HEK293 (cell line): ENCODE results near the gene SMC3.

ENCODE experiments used
- CTCF ChIA-PET: fragments of 350-600 bp; formaldehyde crosslinking; extraction: SDS; loops from one replicate; lab custom pipeline; 2021; ENCODE audit warnings: antibody characterized with exemption; lab: Yijun Ruan, JAX
- POLR2A ChIA-PET: fragments of 300-600 bp; formaldehyde crosslinking; extraction: SDS; loops from one replicate; lab custom pipeline; 2020; ENCODE audit warnings: antibody characterized with exemption, inconsistent platforms; lab: Yijun Ruan, JAX
- H3K27ac ChIP-seq: fragments of 200-500 bp; sonication (Bioruptor generic); 2 replicates; pipeline ENCODE4 v1.5.1; 2014; ENCODE audit warnings: low read depth, low read length, control low read depth, inconsistent platforms; ENCODE audit errors: extremely low read depth
- H3K36me3 ChIP-seq, 2 experiments: fragments of 200-500 bp in 1 of 2; sonication (Bioruptor generic) in 1 of 2; 1 replicate in 1 of 2; 2 replicates in 1 of 2; pipeline ENCODE4 v1.5.1; 2014 to 2017; ENCODE audit warnings: inconsistent platforms in 2 of 2, low read length in 2 of 2; ENCODE audit not compliant: control insufficient read depth in 2 of 2, insufficient read depth in 1 of 2
- H3K4me1 ChIP-seq: fragments of 200-500 bp; sonication (Bioruptor generic); 2 replicates; pipeline ENCODE4 v1.5.1; 2014; ENCODE audit warnings: mild to moderate bottlenecking, low read length, inconsistent platforms; ENCODE audit not compliant: control insufficient read depth, insufficient read depth
- H3K4me3 ChIP-seq: 2 replicates; pipeline ENCODE4 v1.5.1; 2011; ENCODE audit warnings: low read depth, mild to moderate bottlenecking, control low read depth, low read length, moderate library complexity
- H3K9me3 ChIP-seq: fragments of 200-500 bp; sonication (Bioruptor generic); 2 replicates; pipeline ENCODE4 v1.5.1; 2014; ENCODE audit warnings: low read depth, low read length, inconsistent platforms; ENCODE audit not compliant: control insufficient read depth, insufficient read depth
- EGR2 ChIP-seq: fragments of 450-650 bp; formaldehyde crosslinking; IDR thresholded peaks from 2 replicates; pipeline ENCODE4 v1.5.1; 2016; ENCODE audit warnings: low read depth, missing biosample characterization, missing genetic modification characterization
- ZBTB17 ChIP-seq: fragments of 450-650 bp; formaldehyde crosslinking; IDR thresholded peaks from 2 replicates; pipeline ENCODE4 v1.5.1; 2016; ENCODE audit warnings: missing biosample characterization, missing genetic modification characterization
- ZBTB48 ChIP-seq: fragments of 450-650 bp; formaldehyde crosslinking; IDR thresholded peaks from 2 replicates; pipeline ENCODE4 v1.5.1; 2016; ENCODE audit warnings: missing biosample characterization, missing genetic modification characterization
- ZBTB8A ChIP-seq: fragments of 450-650 bp; formaldehyde crosslinking; IDR thresholded peaks from 2 replicates; pipeline ENCODE4 v1.5.1; 2016; ENCODE audit warnings: missing biosample characterization, missing genetic modification characterization
- ZFHX2 ChIP-seq: fragments of 450-650 bp; formaldehyde crosslinking; conservative IDR thresholded peaks from 2 replicates; pipeline ENCODE4 v1.5.1; 2016; ENCODE audit warnings: missing biosample characterization, missing genetic modification characterization
- ZFP3 ChIP-seq: fragments of 450-650 bp; formaldehyde crosslinking; IDR thresholded peaks from 2 replicates; pipeline ENCODE4 v1.5.1; 2016; ENCODE audit warnings: low read depth, missing biosample characterization, missing genetic modification characterization
- ZNF121 ChIP-seq: fragments of 450-650 bp; formaldehyde crosslinking; IDR thresholded peaks from 2 replicates; pipeline ENCODE4 v1.5.1; 2016; ENCODE audit warnings: missing biosample characterization, missing genetic modification characterization
- ZNF23 ChIP-seq: fragments of 450-650 bp; formaldehyde crosslinking; IDR thresholded peaks from 2 replicates; pipeline ENCODE4 v1.5.1; 2016; ENCODE audit warnings: missing biosample characterization, missing genetic modification characterization, borderline replicate concordance
- ZNF239 ChIP-seq: fragments of 450-650 bp; formaldehyde crosslinking; IDR thresholded peaks from 2 replicates; pipeline ENCODE4 v1.5.1; 2016; ENCODE audit warnings: missing biosample characterization, missing genetic modification characterization
- ZNF274 ChIP-seq, 2 experiments: fragments of 200-500 bp in 1 of 2; fragments of 450-650 bp in 1 of 2; sonication (Bioruptor generic) in 1 of 2; formaldehyde crosslinking in 1 of 2; IDR thresholded peaks; 2 replicates each; pipeline versions ENCODE4 v1.5.1 to v1.6.1; 2014 to 2016; ENCODE audit warnings: borderline replicate concordance in 1 of 2, inconsistent platforms in 1 of 2, low read length in 1 of 2, missing biosample characterization in 1 of 2, missing genetic modification characterization in 1 of 2
- ZNF341 ChIP-seq: fragments of 450-650 bp; formaldehyde crosslinking; IDR thresholded peaks from 2 replicates; pipeline ENCODE4; 2016; ENCODE audit warnings: low read depth, missing biosample characterization, missing genetic modification characterization
- ZNF548 ChIP-seq: fragments of 450-650 bp; formaldehyde crosslinking; IDR thresholded peaks from 2 replicates; pipeline ENCODE4 v1.5.1; 2016; ENCODE audit warnings: missing biosample characterization, missing genetic modification characterization
- ZNF549 ChIP-seq: fragments of 450-650 bp; IDR thresholded peaks from 2 replicates; pipeline ENCODE4 v1.5.1; 2018; ENCODE audit warnings: missing biosample characterization, missing genetic modification characterization, mild to moderate bottlenecking, inconsistent platforms, moderate library complexity
- ZNF561 ChIP-seq: fragments of 450-650 bp; IDR thresholded peaks from 2 replicates; pipeline ENCODE4 v1.5.1; 2018; ENCODE audit warnings: missing biosample characterization, missing genetic modification characterization, borderline replicate concordance
- ZNF610 ChIP-seq: fragments of 450-650 bp; formaldehyde crosslinking; IDR thresholded peaks from 2 replicates; pipeline ENCODE4 v1.5.1; 2016; ENCODE audit warnings: missing biosample characterization, missing genetic modification characterization, borderline replicate concordance
- ZNF626 ChIP-seq: fragments of 450-650 bp; sonication (Bioruptor Pico); formaldehyde crosslinking; IDR thresholded peaks from 2 replicates; pipeline ENCODE4 v1.5.1; 2018; ENCODE audit warnings: missing biosample characterization, missing genetic modification characterization, inconsistent platforms
- ZNF791 ChIP-seq: fragments of 450-650 bp; formaldehyde crosslinking; IDR thresholded peaks from 2 replicates; pipeline ENCODE4 v1.5.1; 2016; ENCODE audit warnings: missing biosample characterization, missing genetic modification characterization
- TF ChIP-seq, protein P1 (sequence below): fragments of 450-650 bp; formaldehyde crosslinking; IDR thresholded peaks from 2 replicates; pipeline ENCODE4 v1.5.1; 2016; ENCODE audit warnings: missing biosample characterization, missing genetic modification characterization
- TF ChIP-seq, protein P2 (sequence below): fragments of 450-650 bp; formaldehyde crosslinking; IDR thresholded peaks from 2 replicates; pipeline ENCODE4 v1.5.1; 2016; ENCODE audit warnings: missing biosample characterization, missing genetic modification characterization, borderline replicate concordance
- TF ChIP-seq, protein P3 (sequence below): fragments of 450-650 bp; IDR thresholded peaks from 2 replicates; pipeline ENCODE4 v1.5.1; 2018; ENCODE audit warnings: missing biosample characterization, missing genetic modification characterization
- TF ChIP-seq, protein P4 (sequence below): fragments of 450-650 bp; formaldehyde crosslinking; IDR thresholded peaks from 2 replicates; pipeline ENCODE4 v1.5.1; 2016; ENCODE audit warnings: missing biosample characterization, missing genetic modification characterization
- TF ChIP-seq, protein P5 (sequence below): fragments of 450-650 bp; formaldehyde crosslinking; IDR thresholded peaks from 2 replicates; pipeline ENCODE4 v1.5.1; 2017; ENCODE audit warnings: missing biosample characterization, missing genetic modification characterization
- TF ChIP-seq, protein P6 (sequence below): fragments of 450-650 bp; formaldehyde crosslinking; IDR thresholded peaks from 2 replicates; pipeline ENCODE4 v1.5.1; 2016; ENCODE audit warnings: missing biosample characterization, missing genetic modification characterization

The SMC3 gene

DNA sequence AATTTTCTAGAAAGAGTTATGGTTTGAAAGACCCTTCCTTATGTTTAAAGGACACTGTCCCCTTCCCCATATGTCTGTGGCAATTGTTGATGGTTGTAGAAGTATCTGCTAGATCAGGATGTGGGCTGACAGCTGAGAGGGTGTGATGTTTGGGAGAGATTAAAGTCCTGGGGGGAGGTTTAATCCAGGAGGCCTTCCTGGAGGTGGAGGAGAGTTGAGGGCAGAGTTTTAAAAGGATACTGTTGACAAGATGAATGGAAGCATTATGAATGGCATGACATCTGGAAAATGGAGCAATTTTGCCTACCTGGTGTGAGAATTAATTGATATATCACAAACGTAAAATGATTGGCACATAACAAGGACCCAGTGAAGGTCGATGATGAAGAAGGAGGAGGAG, 32.9 kb upstream of the SMC3 start (continued):
- TF ChIP-seq ZNF561 = no peak

DNA sequence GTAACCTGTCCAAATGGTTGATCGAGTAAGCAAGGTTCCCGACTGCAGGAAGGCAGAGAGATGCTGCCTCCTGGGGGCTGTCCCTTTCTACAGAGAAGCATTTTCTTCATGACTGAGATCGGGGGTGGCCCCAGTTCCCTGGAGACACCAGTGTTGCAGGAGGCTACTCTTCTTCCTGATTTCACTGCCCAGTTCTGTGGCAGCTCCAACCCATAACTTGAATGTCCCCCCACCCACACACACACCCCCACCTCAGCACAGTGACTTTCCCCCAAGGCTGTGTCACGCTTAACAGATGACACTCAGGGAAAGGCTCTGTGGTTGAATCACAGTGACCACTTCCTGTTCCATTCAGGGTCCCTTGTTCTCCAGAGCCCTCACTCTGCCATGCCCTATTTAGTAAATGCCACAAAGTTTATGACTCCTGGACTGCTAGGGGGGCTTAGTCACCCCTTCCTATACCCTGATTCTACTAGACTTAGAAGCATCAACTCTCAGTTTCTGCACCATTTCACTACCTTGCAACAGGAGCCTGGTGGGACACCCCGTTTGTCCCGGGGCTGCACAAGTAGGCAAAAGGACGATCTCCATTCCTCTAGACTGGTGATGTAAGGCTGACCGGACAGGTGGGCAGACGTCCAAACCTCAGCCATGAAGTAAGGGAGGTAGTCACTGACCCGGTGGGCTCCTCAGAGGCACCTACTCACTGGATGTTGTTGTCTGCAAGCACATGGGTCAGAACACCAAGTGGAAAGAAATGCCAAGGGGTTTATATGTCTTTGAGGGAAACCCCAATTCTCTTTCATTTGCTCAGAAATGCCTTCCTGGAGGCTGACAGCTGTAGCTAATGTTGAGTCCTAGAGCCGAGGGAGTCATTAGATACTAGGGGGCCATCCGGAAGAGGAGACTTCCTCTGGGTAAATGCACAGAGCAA, 31.3 kb upstream of the SMC3 start:
- Histone ChIP-seq H3K27ac (no peak overlapping the region), H3K36me3 (no peaks in the 10 kb centered on the region), H3K4me3 (no peak overlapping the region), H3K4me1 (peaks cover 14% of the 10 kb centered on the region), H3K9me3 (no peaks in the 10 kb centered on the region)
- ChIA-PET POLR2A (no interaction called here), CTCF (interaction anchor here (1.3 to 1.4 kb wide), 2 partner anchors 9 to 13 kb away, joined by 3 to 4 read pairs; no protein-coding TSS in a partner anchor)
- TF ChIP-seq, protein P1, sequence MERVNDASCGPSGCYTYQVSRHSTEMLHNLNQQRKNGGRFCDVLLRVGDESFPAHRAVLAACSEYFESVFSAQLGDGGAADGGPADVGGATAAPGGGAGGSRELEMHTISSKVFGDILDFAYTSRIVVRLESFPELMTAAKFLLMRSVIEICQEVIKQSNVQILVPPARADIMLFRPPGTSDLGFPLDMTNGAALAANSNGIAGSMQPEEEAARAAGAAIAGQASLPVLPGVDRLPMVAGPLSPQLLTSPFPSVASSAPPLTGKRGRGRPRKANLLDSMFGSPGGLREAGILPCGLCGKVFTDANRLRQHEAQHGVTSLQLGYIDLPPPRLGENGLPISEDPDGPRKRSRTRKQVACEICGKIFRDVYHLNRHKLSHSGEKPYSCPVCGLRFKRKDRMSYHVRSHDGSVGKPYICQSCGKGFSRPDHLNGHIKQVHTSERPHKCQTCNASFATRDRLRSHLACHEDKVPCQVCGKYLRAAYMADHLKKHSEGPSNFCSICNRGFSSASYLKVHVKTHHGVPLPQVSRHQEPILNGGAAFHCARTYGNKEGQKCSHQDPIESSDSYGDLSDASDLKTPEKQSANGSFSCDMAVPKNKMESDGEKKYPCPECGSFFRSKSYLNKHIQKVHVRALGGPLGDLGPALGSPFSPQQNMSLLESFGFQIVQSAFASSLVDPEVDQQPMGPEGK (tag by site-specific recombination) = peak; percentile 38; the same call in 1 of the 2 replicates
- TF ChIP-seq ZNF791 (tag by site-specific recombination) = no peak
- TF ChIP-seq ZBTB8A = no peak
- TF ChIP-seq ZNF274 (IDR thresholded peaks at IDR 0.05; ENCODE audit: low read length) = no peak
- no peak for TF ChIP-seq ZNF274 (tag by site-specific recombination; IDR thresholded peaks at IDR 0.05; ENCODE audit: borderline replicate concordance)
- TF ChIP-seq ZNF23 (tag by site-specific recombination) = no peak
- TF ChIP-seq ZBTB17 = peak; percentile 32; the same call in 1 of the 2 replicates
- TF ChIP-seq ZNF548 (tag by site-specific recombination) = no peak
- no peak for TF ChIP-seq ZNF561
- peak; percentile 57; the same call in 1 of the 2 replicates for TF ChIP-seq EGR2 (tag by site-specific recombination)
- TF ChIP-seq, protein P2, sequence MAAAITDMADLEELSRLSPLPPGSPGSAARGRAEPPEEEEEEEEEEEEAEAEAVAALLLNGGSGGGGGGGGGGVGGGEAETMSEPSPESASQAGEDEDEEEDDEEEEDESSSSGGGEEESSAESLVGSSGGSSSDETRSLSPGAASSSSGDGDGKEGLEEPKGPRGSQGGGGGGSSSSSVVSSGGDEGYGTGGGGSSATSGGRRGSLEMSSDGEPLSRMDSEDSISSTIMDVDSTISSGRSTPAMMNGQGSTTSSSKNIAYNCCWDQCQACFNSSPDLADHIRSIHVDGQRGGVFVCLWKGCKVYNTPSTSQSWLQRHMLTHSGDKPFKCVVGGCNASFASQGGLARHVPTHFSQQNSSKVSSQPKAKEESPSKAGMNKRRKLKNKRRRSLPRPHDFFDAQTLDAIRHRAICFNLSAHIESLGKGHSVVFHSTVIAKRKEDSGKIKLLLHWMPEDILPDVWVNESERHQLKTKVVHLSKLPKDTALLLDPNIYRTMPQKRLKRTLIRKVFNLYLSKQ = no peak
- TF ChIP-seq ZNF341 (tag by site-specific recombination) = no peak
- no peak for TF ChIP-seq ZNF121 (tag by site-specific recombination)
- peak; percentile 65 for TF ChIP-seq ZFHX2
- TF ChIP-seq, protein P3, sequence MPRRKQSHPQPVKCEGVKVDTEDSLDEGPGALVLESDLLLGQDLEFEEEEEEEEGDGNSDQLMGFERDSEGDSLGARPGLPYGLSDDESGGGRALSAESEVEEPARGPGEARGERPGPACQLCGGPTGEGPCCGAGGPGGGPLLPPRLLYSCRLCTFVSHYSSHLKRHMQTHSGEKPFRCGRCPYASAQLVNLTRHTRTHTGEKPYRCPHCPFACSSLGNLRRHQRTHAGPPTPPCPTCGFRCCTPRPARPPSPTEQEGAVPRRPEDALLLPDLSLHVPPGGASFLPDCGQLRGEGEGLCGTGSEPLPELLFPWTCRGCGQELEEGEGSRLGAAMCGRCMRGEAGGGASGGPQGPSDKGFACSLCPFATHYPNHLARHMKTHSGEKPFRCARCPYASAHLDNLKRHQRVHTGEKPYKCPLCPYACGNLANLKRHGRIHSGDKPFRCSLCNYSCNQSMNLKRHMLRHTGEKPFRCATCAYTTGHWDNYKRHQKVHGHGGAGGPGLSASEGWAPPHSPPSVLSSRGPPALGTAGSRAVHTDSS (tag by site-specific recombination) = no peak
- TF ChIP-seq ZNF626 = no peak
- TF ChIP-seq ZNF549 (tag by site-specific recombination) = no peak
- TF ChIP-seq ZNF239 (tag by site-specific recombination) = no peak
- no peak for TF ChIP-seq ZFP3 (tag by site-specific recombination)
- TF ChIP-seq, protein P4, sequence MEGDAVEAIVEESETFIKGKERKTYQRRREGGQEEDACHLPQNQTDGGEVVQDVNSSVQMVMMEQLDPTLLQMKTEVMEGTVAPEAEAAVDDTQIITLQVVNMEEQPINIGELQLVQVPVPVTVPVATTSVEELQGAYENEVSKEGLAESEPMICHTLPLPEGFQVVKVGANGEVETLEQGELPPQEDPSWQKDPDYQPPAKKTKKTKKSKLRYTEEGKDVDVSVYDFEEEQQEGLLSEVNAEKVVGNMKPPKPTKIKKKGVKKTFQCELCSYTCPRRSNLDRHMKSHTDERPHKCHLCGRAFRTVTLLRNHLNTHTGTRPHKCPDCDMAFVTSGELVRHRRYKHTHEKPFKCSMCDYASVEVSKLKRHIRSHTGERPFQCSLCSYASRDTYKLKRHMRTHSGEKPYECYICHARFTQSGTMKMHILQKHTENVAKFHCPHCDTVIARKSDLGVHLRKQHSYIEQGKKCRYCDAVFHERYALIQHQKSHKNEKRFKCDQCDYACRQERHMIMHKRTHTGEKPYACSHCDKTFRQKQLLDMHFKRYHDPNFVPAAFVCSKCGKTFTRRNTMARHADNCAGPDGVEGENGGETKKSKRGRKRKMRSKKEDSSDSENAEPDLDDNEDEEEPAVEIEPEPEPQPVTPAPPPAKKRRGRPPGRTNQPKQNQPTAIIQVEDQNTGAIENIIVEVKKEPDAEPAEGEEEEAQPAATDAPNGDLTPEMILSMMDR = 0 out of 2 replicates have a peak, but pooled peaks have one; percentile 34
- TF ChIP-seq, protein P5, sequence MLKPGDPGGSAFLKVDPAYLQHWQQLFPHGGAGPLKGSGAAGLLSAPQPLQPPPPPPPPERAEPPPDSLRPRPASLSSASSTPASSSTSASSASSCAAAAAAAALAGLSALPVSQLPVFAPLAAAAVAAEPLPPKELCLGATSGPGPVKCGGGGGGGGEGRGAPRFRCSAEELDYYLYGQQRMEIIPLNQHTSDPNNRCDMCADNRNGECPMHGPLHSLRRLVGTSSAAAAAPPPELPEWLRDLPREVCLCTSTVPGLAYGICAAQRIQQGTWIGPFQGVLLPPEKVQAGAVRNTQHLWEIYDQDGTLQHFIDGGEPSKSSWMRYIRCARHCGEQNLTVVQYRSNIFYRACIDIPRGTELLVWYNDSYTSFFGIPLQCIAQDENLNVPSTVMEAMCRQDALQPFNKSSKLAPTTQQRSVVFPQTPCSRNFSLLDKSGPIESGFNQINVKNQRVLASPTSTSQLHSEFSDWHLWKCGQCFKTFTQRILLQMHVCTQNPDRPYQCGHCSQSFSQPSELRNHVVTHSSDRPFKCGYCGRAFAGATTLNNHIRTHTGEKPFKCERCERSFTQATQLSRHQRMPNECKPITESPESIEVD (tag by site-specific recombination) = no peak
- TF ChIP-seq ZNF610 (tag by site-specific recombination) = no peak
- TF ChIP-seq, protein P6, sequence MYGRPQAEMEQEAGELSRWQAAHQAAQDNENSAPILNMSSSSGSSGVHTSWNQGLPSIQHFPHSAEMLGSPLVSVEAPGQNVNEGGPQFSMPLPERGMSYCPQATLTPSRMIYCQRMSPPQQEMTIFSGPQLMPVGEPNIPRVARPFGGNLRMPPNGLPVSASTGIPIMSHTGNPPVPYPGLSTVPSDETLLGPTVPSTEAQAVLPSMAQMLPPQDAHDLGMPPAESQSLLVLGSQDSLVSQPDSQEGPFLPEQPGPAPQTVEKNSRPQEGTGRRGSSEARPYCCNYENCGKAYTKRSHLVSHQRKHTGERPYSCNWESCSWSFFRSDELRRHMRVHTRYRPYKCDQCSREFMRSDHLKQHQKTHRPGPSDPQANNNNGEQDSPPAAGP (tag by site-specific recombination) = no peak
- no peak; the same call in 1 of the 2 replicates for TF ChIP-seq ZBTB48 (tag by site-specific recombination)
